ENCODE data around the gene KLF11. TPM values are rescaled to one million over a fixed set of nuclear protein-coding genes. Genes with fewer than 3 reads are reported as not detected.

Gene KLF11
- total and polyA plus RNA-seq, 2 of the 8 experiments (the other 6 are each of a cell fraction or from before 2014, with no cell fraction given) = 6.4 to 10.1 TPM

DNA sequence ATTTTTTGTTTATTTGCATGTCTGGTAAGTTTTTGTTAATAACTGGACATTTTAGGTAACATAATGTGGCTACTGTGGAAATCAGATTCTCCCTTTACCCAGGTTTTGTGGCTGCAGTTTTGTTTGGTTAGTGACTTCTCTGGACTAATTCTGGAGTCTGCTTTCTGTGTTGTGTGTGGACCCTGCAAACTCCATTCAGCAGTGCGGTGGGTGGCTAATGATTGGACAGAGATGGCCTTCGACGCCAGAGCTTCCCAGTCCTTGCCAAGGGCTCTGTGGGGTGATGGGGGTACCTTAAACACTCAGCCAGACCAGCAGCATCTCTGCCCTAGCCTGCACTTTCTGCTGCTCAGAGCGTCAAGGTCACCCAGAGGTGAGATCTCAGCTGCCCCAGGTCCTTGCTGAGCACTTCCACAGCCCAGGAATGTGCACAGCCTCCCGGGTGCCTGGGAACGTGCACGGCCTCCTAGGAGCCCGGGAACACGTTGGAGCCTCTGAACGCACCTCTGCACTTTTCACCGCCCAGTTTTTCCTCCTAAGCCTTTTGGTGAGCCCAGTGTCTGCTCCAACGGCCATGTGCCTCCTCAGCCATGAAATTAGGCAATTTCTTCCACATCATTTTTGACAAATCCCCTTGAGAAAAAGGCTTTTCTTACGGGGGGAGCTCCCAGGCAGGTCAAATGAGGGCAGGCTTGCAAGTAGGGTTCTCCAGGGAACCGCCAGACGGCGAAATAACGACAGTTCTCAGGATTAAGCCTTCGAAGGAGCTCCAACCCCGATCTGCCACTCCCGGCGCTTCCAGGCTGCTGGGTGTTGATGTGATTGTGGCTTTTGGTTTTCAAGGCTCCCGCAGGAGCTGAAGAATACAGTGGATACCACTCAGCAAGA, 35.2 kb upstream of the KLF11 start:
- Histone ChIP-seq H3K4me3 (ENCODE audit: extremely low read depth in 1 of 4, insufficient read depth in 2 of 4, low read depth in 3 of 4, low read length in 4 of 4) (no peak overlapping the region), H3K9ac (replicated peaks in 1 of 4; ENCODE audit: extremely low read depth in 1 of 4, low read depth in 3 of 4, low read length in 3 of 4) (no peak overlapping the region), H2BK5ac (ENCODE audit: low read depth, low read length) (no peak overlapping the region), H3K4me1 (replicated peaks in 1 of 4; ENCODE audit: control insufficient read depth in 3 of 4, insufficient read depth in 4 of 4, low read length in 3 of 4) (no peaks in the 10 kb centered on the region), H3K14ac (ENCODE audit: insufficient read length) (no peak overlapping the region), H2BK120ac (replicated peaks; ENCODE audit: low read depth, low read length) (no peak overlapping the region), H3K56ac (replicated peaks; ENCODE audit: insufficient read length, low read depth, low read length) (no peak overlapping the region), H2AK5ac (ENCODE audit: low read depth, low read length) (no peak overlapping the region), H4K5ac (ENCODE audit: insufficient read length, low read depth, low read length) (no peak overlapping the region), H3K23ac (ENCODE audit: insufficient read length) (no peak overlapping the region), H3K27ac (ENCODE audit: low read depth, low read length) (no peak overlapping the region), H4K20me1 (replicated peaks in 1 of 2; ENCODE audit: control insufficient read depth in 1 of 2, insufficient read depth in 2 of 2, low read length in 2 of 2) (peaks cover 0 to 2% of the 10 kb centered on the region in 2 experiments), H3K18ac (ENCODE audit: extremely low read depth, low read length) (no peak overlapping the region), H3K27me3 (replicated peaks in 1 of 4; ENCODE audit: control insufficient read depth in 3 of 4, extremely low read depth in 1 of 4, insufficient read depth in 3 of 4, low read length in 3 of 4) (no peaks in the 10 kb centered on the region), H3K79me1 (ENCODE audit: low read depth, low read length) (no peaks in the 10 kb centered on the region), H3K23me2 (ENCODE audit: low read depth, low read length) (no peaks in the 10 kb centered on the region; the same call in 1 of the 2 replicates), H4K91ac (replicated peaks; ENCODE audit: insufficient read length, low read length) (no peak overlapping the region), H3K4ac (replicated peaks; ENCODE audit: insufficient read length, low read depth, low read length) (no peak overlapping the region), H3K4me2 (ENCODE audit: insufficient read depth in 1 of 2, low read depth in 2 of 2, low read length in 2 of 2) (no peak overlapping the region), H2BK12ac (ENCODE audit: low read depth, low read length) (no peak overlapping the region), H4K8ac (ENCODE audit: extremely low read depth, insufficient read depth, low read length) (no peak overlapping the region), H2BK20ac (ENCODE audit: low read length) (no peak overlapping the region), H3K79me2 (ENCODE audit: control insufficient read depth in 1 of 2, insufficient read depth in 2 of 2, low read length in 2 of 2) (no peaks in the 10 kb centered on the region), H3K9me3 (ENCODE audit: insufficient read depth in 2 of 2, low read depth in 1 of 2, low read length in 1 of 2) (peaks cover 0 to 2% of the 10 kb centered on the region in 2 experiments; a peak in 1 of 4 replicates), H3K36me3 (ENCODE audit: control insufficient read depth in 2 of 4, insufficient read depth in 4 of 4, low read length in 3 of 4) (no peaks in the 10 kb centered on the region), H2BK15ac (ENCODE audit: low read length) (no peak overlapping the region), H2AFZ (ENCODE audit: low read length) (no peak overlapping the region)
- ChIA-PET POLR2A (ENCODE audit: partially characterized antibody) (interaction anchor here (1.2 kb wide), 1 partner anchor 40 kb away, joined by 3 read pairs; no protein-coding TSS in a partner anchor), CTCF (ENCODE audit: partially characterized antibody) (interaction anchor here (0.6 to 4.5 kb wide), 10 partner anchors 12 to 284 kb away, joined by 3 to 23 read pairs (median 4); no protein-coding TSS in a partner anchor)
- DNase-seq (ENCODE audit: low read depth in 1 of 2, low spot score in 2 of 2) (no peak), FAIRE-seq (no peak)
- 87% methylated on average over 22 of the region's 22 CpGs; no CpG with 5 or more reads in 1 of the 2 experiments for WGBS, 2 experiments (ENCODE audit: extremely low coverage in 1 of 2, insufficient coverage in 1 of 2, insufficient read length in 1 of 2, insufficient replicate concordance in 2 of 2, low coverage in 1 of 2, low lambda C conversion rate in 2 of 2, missing lambda C conversion rate in 1 of 2)
- TF ChIP-seq TAF7 (optimal IDR thresholded peaks at IDR 0.05; ENCODE audit: borderline replicate concordance, low read depth, low read length) (no peak), PHF8 (conservative IDR thresholded peaks at IDR 0.05; ENCODE audit: low read depth, low read length) (no peak), EGR1 (IDR thresholded peaks at IDR 0.05; ENCODE audit: borderline replicate concordance, low read depth, low read length) (no peak), CREB1 (IDR thresholded peaks at IDR 0.05) (no peak), CEBPB (IDR thresholded peaks at IDR 0.05; ENCODE audit: low read depth, low read length) (no peak), SP2 (IDR thresholded peaks at IDR 0.05; ENCODE audit: low read length) (no peak), JUND (IDR thresholded peaks at IDR 0.05; ENCODE audit: low read length) (no peak), RFX5 (IDR thresholded peaks at IDR 0.05; ENCODE audit: borderline replicate concordance, low read depth, low read length) (no peak), BRCA1 (IDR thresholded peaks at IDR 0.05; ENCODE audit: low read depth, low read length) (no peak), ZNF274 (IDR thresholded peaks at IDR 0.05; ENCODE audit: borderline replicate concordance, extremely low read depth, low read length) (no peak), SP4 (IDR thresholded peaks at IDR 0.05; ENCODE audit: low read length) (no peak), ASH2L (IDR thresholded peaks at IDR 0.05; ENCODE audit: low read length) (no peak), HDAC6 (IDR thresholded peaks at IDR 0.05; ENCODE audit: low read depth, low read length) (no peak), SRF (IDR thresholded peaks at IDR 0.05; ENCODE audit: low read depth, low read length) (no peak)
